8988T (cell line): Measurements from ENCODE around the gene NID2.

Source experiments
- DNase-seq: peaks from one replicate; pipeline ENCODE4 v3.0.0; 2011

Gene NID2, protein sequence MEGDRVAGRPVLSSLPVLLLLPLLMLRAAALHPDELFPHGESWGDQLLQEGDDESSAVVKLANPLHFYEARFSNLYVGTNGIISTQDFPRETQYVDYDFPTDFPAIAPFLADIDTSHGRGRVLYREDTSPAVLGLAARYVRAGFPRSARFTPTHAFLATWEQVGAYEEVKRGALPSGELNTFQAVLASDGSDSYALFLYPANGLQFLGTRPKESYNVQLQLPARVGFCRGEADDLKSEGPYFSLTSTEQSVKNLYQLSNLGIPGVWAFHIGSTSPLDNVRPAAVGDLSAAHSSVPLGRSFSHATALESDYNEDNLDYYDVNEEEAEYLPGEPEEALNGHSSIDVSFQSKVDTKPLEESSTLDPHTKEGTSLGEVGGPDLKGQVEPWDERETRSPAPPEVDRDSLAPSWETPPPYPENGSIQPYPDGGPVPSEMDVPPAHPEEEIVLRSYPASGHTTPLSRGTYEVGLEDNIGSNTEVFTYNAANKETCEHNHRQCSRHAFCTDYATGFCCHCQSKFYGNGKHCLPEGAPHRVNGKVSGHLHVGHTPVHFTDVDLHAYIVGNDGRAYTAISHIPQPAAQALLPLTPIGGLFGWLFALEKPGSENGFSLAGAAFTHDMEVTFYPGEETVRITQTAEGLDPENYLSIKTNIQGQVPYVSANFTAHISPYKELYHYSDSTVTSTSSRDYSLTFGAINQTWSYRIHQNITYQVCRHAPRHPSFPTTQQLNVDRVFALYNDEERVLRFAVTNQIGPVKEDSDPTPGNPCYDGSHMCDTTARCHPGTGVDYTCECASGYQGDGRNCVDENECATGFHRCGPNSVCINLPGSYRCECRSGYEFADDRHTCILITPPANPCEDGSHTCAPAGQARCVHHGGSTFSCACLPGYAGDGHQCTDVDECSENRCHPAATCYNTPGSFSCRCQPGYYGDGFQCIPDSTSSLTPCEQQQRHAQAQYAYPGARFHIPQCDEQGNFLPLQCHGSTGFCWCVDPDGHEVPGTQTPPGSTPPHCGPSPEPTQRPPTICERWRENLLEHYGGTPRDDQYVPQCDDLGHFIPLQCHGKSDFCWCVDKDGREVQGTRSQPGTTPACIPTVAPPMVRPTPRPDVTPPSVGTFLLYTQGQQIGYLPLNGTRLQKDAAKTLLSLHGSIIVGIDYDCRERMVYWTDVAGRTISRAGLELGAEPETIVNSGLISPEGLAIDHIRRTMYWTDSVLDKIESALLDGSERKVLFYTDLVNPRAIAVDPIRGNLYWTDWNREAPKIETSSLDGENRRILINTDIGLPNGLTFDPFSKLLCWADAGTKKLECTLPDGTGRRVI (N-terminal part only)

GRCh38 chr14:52068615-52069306 lies at the start of gene NID2:
Gene NID2, minus strand, starts transcription at chr14:52069059. Its CDS starts 65 bp downstream, at chr14:52068994.
- no peak for DNase-seq

DNA sequence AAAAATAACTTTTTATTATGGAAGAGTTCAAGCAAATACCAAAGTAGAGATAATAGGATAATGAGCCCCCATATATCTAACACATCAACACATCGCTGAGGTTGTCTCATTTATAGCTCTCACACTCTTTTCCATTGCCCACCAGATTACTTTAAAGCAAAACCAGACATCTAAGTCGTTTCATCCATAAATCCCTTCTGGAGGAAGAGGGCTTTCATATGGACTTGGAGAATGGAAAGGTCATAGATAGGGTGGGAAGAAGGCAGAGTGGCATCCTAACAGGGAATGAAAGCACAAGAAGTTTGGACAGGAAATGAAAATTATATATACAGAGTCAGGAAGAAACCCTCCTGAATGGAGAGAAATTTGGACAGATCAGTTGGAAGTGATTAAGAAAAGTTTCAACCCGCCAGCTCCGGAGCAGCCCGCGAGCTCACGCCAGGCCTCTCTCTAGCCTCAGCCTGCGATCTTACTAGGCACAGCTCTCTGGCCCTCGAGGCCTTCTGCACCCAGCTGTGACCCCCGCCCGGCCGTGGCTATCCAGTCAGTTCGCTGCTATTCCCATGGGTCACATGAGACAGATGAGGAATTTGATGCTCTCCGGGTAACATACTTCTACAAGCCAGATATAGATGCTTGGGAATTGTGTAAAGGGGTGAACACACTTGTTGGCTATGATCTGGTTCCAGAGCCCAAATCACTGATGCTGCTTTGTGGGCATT lies 48.4 kb upstream of the NID2 start:
- DNase-seq, result no peak

GRCh38 chr14:52115286-52115685 lies 46.4 kb upstream of the NID2 start:
- DNase-seq, result no peak

DNA sequence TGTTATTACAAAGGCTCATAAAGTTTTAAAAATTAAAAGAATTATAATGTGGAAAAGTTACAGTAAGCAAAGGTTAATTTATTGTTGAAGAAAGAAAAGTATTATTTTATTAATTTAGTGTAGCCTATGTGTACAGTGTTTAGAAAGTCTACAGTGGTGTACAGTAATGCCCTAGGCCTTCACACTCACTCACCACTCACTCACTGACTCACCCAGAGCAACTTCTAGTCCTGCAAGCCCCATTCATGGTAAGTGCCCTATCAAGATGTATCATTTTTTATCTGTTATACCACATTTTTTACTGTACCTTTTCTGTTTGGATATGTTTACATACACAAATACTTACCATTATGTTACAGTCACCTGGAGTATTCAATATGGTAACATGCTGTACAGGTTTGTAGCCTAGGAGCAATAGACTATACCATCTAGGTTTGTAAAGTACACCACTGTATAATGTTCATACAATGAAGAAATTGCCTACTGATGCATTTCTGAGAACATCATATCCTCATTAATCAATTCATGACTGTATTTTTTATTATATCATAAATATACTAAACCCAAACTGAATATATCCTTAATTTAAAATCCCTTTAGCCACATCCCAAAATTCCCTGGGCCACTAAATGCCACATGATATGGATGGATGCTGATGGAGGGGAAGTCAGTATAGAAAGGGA lies 43.6 kb upstream of the NID2 start:
- DNase-seq, result no peak

- no peak for DNase-seq
These were observed 42.7 kb upstream of the NID2 start for GRCh38 chr14:52111583-52111982.

GRCh38 chr14:52110441-52111086 lies 41.7 kb upstream of the NID2 start:
- no peak for DNase-seq

DNA sequence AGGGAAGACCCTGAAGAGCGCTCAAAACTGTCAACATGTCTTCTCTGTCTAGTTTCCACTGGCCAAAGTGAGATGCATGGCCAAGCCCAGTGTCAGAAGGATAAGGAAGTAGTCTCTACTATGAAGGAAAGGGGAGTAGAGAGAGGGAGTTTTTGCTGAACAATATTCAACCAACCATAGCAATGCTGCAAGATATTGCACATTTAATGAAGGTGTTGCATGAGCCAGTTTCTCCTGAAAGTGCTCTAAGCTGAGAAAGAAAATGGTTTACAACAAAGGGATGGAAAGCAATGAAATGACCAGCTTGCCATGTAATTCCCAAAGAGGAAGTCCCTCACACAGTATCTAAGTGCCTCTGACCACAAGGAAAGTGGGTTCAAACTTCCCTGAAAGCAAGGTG lies 40.0 kb upstream of the NID2 start:
- DNase-seq, result no peak

- DNase-seq, result no peak
These were observed 38.0 kb upstream of the NID2 start for GRCh38 chr14:52106840-52107239.

GRCh38 chr14:52103416-52103815 lies 34.6 kb upstream of the NID2 start:
- DNase-seq, result no peak

GRCh38 chr14:52095794-52096193 lies 26.9 kb upstream of the NID2 start:
- no peak for DNase-seq

DNA sequence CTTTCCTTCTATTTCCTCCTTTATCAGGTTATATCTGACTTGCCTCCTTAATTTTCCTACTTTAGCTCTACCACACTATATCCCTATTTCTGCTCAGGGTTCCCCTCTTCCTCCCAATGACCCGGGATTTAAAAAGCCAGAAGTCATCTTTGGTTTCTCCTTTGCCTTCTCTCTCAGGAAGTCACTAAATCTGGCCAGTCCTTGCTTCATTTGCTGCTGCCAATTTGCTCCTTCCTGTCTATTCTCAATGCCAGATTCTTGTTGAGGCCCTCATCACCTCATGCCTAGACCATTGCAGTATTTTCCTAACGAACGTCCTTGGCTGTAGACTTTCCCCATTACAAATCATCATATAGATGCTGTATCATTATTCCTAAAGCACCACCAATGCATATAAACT lies 26.5 kb upstream of the NID2 start:
- no peak for DNase-seq

- DNase-seq, result no peak
These were observed 25.9 kb upstream of the NID2 start for GRCh38 chr14:52094546-52095271.

DNA sequence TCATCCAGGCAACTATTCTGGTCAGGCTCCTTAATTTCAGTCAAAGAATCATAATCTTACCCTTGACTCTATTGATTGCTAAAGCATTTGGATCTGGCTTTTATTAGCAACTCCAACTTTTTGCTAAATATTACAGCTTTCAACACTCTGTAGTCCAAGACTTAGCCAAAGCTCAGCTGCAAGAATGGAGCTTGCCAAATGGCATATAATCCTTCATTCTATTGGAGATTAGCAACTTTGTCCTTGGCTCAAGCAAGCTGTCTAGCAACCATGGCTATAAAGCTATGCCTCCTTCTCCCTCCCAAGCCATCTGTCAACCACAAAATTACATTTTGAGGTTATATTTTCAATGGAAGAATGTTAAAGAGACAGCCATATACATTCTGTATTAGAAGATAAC lies 23.1 kb upstream of the NID2 start:
- DNase-seq, result no peak

GRCh38 chr14:52090936-52091335 lies 22.1 kb upstream of the NID2 start:
- DNase-seq, result no peak

- DNase-seq, result no peak
These were observed 20.4 kb upstream of the NID2 start for GRCh38 chr14:52089218-52089617.

GRCh38 chr14:52086711-52087110 lies 17.9 kb upstream of the NID2 start:
- DNase-seq, result no peak

DNA sequence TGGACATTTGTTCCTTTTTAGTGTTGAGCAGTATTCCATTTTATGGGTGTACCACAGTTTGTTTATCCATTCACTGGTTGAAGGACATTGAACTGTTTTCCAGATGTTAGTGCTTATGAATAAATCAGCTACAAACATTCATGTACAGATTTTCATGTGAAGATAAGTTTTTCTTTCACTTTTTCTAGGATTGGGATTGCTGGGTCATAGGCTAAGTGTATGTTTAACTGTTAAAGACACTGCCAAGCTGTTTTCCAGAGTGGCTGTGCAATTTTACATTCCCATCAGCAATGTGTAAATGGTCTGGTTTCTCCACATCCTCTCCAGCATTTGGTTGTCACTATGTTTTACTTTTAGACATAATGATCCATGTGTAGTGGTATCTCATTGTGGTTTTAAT lies 14.0 kb upstream of the NID2 start:
- no peak for DNase-seq

GRCh38 chr14:52081964-52082363 lies 13.1 kb upstream of the NID2 start:
- DNase-seq, result no peak

- DNase-seq, result no peak
These were observed 12.2 kb upstream of the NID2 start for GRCh38 chr14:52080808-52081755.
